HepG2 (cell line): Measurements from ENCODE around the gene ALDOA. TPM values are rescaled to one million over a fixed set of nuclear protein-coding genes. Genes with fewer than 3 reads are reported as not detected.
A peak's percentile ranks its signal among the peaks of the same experiment; 100 is the strongest.

Experiments
- ATAC-seq: fragments of 200-7000 bp; cut with Tn5 transposase; 3 replicates; pipeline ENCODE4 v1.9.1; 2020; ENCODE audit warnings: mild to moderate bottlenecking, moderate library complexity
- BruUV-seq: library from RNA; stranded (reverse); fragments of 400-500 nt; replicated peaks from 2 replicates; lab custom pipeline; 2021; lab: Mats Ljungman, UMichigan
- CTCF ChIA-PET: fragments of 300-600 bp; formaldehyde crosslinking; extraction: SDS; loops from one replicate; lab custom pipeline; 2021; ENCODE audit warnings: low total read pairs, inconsistent platforms, low intra/inter-chr PET ratio; lab: Yijun Ruan, JAX
- POLR2A ChIA-PET: fragments of 350-600 bp; sonication (Branson Sonifier 250); formaldehyde crosslinking; loops from one replicate; lab custom pipeline; 2020; ENCODE audit warnings: antibody characterized with exemption, inconsistent platforms; lab: Yijun Ruan, JAX
- DNase-seq: peaks from one replicate; pipeline ENCODE4 v3.0.0-alpha.2; 2015; ENCODE audit warnings: low spot score
- FAIRE-seq: peaks from 3 replicates; lab custom pipeline; 2011; peaks lifted over from hg19 to GRCh38; lab: Jason Lieb, UNC
- H2AFZ ChIP-seq: one replicate; pipeline ENCODE4 v1.6.1; 2011; ENCODE audit warnings: low read length, inconsistent platforms
- H3K27ac ChIP-seq: fragments of 300-600 bp; 3 replicates; pipeline ENCODE4 v1.8.0; 2011; ENCODE audit warnings: mixed run types, mild to moderate bottlenecking, mixed read lengths, low read length, inconsistent platforms; ENCODE audit not compliant: insufficient read depth; ENCODE audit errors: extremely low read length
- H3K27me3 ChIP-seq, 2 experiments: fragments of 200-600 bp in 1 of 2; 2 replicates in 1 of 2; 3 replicates in 1 of 2; pipeline versions ENCODE4 v1.6.0 to v1.8.0; 2011; ENCODE audit warnings: low read length in 2 of 2, mild to moderate bottlenecking in 2 of 2, moderate library complexity in 2 of 2, inconsistent platforms in 1 of 2; ENCODE audit not compliant: insufficient read depth in 2 of 2, control insufficient read depth in 1 of 2
- H3K36me3 ChIP-seq, 2 experiments: fragments of 200-600 bp in 1 of 2; replicated peaks in 1 of 2; 2 replicates in 1 of 2; 3 replicates in 1 of 2; pipeline versions ENCODE4 v1.5.1 to v1.8.0; 2011; ENCODE audit warnings: low read length in 2 of 2, inconsistent platforms in 1 of 2; ENCODE audit not compliant: insufficient read depth in 2 of 2, control insufficient read depth in 1 of 2
- H3K4me1 ChIP-seq: 2 replicates; pipeline ENCODE4 v1.5.1; 2012; ENCODE audit warnings: low read length, inconsistent platforms; ENCODE audit not compliant: insufficient read depth
- H3K4me2 ChIP-seq: 2 replicates; pipeline ENCODE4 v1.6.0; 2011; ENCODE audit warnings: low read depth, low read length, inconsistent platforms
- H3K4me3 ChIP-seq, 3 experiments: fragments of 200-600 bp in 1 of 3; sonication (generic), shearing (Covaris generic) in 1 of 3; replicated peaks in 1 of 3; 2 replicates each; pipeline ENCODE4 v1.5.1; 2011 to 2016; ENCODE audit warnings: low read length in 3 of 3, inconsistent platforms in 2 of 3, low read depth in 2 of 3, mild to moderate bottlenecking in 2 of 3, control low read depth in 1 of 3, mixed read lengths in 1 of 3; ENCODE audit not compliant: insufficient read depth in 1 of 3
- H3K79me2 ChIP-seq: one replicate; pipeline ENCODE4 v1.6.1; 2011; ENCODE audit warnings: low read length, inconsistent platforms; ENCODE audit not compliant: insufficient read depth
- H3K9ac ChIP-seq: 2 replicates; pipeline ENCODE4 v1.6.0; 2011; ENCODE audit warnings: mild to moderate bottlenecking, low read depth, low read length, inconsistent platforms; ENCODE audit not compliant: insufficient read depth
- H3K9me3 ChIP-seq: 2 replicates; pipeline ENCODE4 v1.5.1; 2012; ENCODE audit warnings: mild to moderate bottlenecking, low read length
- H4K20me1 ChIP-seq: 2 replicates; pipeline ENCODE4 v1.6.0; 2011; ENCODE audit warnings: inconsistent platforms, mild to moderate bottlenecking, low read length, moderate library complexity; ENCODE audit not compliant: insufficient read depth
- CHCHD3 ChIP-seq: sonication (generic); formaldehyde crosslinking; IDR thresholded peaks from 2 replicates; pipeline ENCODE4 v1.8.0; 2022; ENCODE audit warnings: mild to moderate bottlenecking, missing genetic modification reagents, moderate library complexity
- HMGXB4 ChIP-seq, 2 experiments: sonication (generic) in 1 of 2; formaldehyde crosslinking in 1 of 2; IDR thresholded peaks; 2 replicates each; pipeline versions ENCODE4 v1.4.0 to v1.6.1; 2018 to 2020; ENCODE audit warnings: missing genetic modification reagents in 2 of 2, borderline replicate concordance in 1 of 2, low read depth in 1 of 2, mild to moderate bottlenecking in 1 of 2, missing biosample characterization in 1 of 2
- HNRNPH1 ChIP-seq: fragments of 200-400 bp; formaldehyde crosslinking; optimal IDR thresholded peaks from 2 replicates; pipeline ENCODE3; 2017; ENCODE audit warnings: mild to moderate bottlenecking, low read depth, low read length
- HOXA3 ChIP-seq: sonication (generic); formaldehyde crosslinking; IDR thresholded peaks from 2 replicates; pipeline ENCODE4 v1.5.0; 2020; ENCODE audit warnings: missing genetic modification reagents
- MTERF4 ChIP-seq: sonication (generic); formaldehyde crosslinking; IDR thresholded peaks from 2 replicates; pipeline ENCODE4 v1.8.0; 2023; ENCODE audit warnings: mild to moderate bottlenecking, missing genetic modification reagents
- PAX8 ChIP-seq: sonication (generic); formaldehyde crosslinking; IDR thresholded peaks from 2 replicates; pipeline ENCODE4 v1.8.0; 2022; ENCODE audit warnings: mild to moderate bottlenecking, missing genetic modification reagents, borderline replicate concordance
- RBFOX2 ChIP-seq: fragments of 200-400 bp; formaldehyde crosslinking; IDR thresholded peaks from 2 replicates; pipeline ENCODE4 v1.6.1; 2017; ENCODE audit warnings: low read depth, mild to moderate bottlenecking, low read length
- SMAD9 ChIP-seq: sonication (generic); formaldehyde crosslinking; IDR thresholded peaks from 2 replicates; pipeline ENCODE4 v1.5.1; 2020; ENCODE audit warnings: mild to moderate bottlenecking, missing genetic modification reagents
- THAP9 ChIP-seq: sonication (generic); formaldehyde crosslinking; IDR thresholded peaks from 2 replicates; pipeline ENCODE4; 2020; ENCODE audit warnings: missing genetic modification reagents, mild to moderate bottlenecking, borderline replicate concordance
- TIGD3 ChIP-seq: sonication (generic); formaldehyde crosslinking; IDR thresholded peaks from 2 replicates; pipeline ENCODE4 v1.5.1; 2020; ENCODE audit warnings: mild to moderate bottlenecking, missing genetic modification reagents, borderline replicate concordance
- ZC3H13 ChIP-seq: sonication (generic); formaldehyde crosslinking; IDR thresholded peaks from 2 replicates; pipeline ENCODE4 v1.8.1; 2023; ENCODE audit warnings: mild to moderate bottlenecking, missing genetic modification reagents, moderate library complexity
- ZIK1 ChIP-seq: sonication (generic); formaldehyde crosslinking; IDR thresholded peaks from 2 replicates; pipeline ENCODE4 v1.5.0; 2020; ENCODE audit warnings: mild to moderate bottlenecking, low read depth, missing genetic modification reagents, borderline replicate concordance
- ZNF234 ChIP-seq: sonication (generic); formaldehyde crosslinking; conservative IDR thresholded peaks from 2 replicates; pipeline ENCODE4 v1.5.1; 2020; ENCODE audit warnings: mild to moderate bottlenecking, missing genetic modification reagents
- ZNF800 ChIP-seq: sonication (generic); formaldehyde crosslinking; IDR thresholded peaks from 2 replicates; pipeline ENCODE4 v1.4.0; 2020; ENCODE audit warnings: missing genetic modification reagents
- ZSCAN20 ChIP-seq: sonication (generic); formaldehyde crosslinking; IDR thresholded peaks from 2 replicates; pipeline ENCODE4 v1.4.0; 2020; ENCODE audit warnings: missing genetic modification reagents, mild to moderate bottlenecking, borderline replicate concordance
- in situ Hi-C: cut with HindIII; loops from 2 replicates; pipeline ENCODE4 v1.10.0; 2017; ENCODE audit warnings: low pct_unique_long_range_greater_than_20kb; ENCODE audit not compliant: extremely low pct_ligation_motif_present
- intact Hi-C: fragments of 100-400 bp; cut with micrococcal nuclease; formaldehyde crosslinking; loops from one replicate; pipeline ENCODE4 v1.10.0; 2022; ENCODE audit not compliant: unreplicated experiment
- polyA plus RNA-seq, 8 experiments: library from polyadenylated mRNA; depleted of rRNA in 3 of 8; stranded (reverse) in 7 of 8; unstranded in 1 of 8; fragments of >200 nt; fragmentation: Illumina TruSeq in 4 of 8; extraction: Trizol in 4 of 8; gene quantifications; 2 replicates each; pipeline versions ENCODE4 v1.2.1 to v1.2.3, GENCODE V29; 2011 to 2016; ENCODE audit warnings: low read depth in 4 of 8, missing spikeins in 1 of 8, mixed read lengths in 1 of 8; ENCODE audit not compliant: insufficient read depth in 1 of 8
- total RNA-seq, 5 experiments: library from RNA; depleted of rRNA; stranded (reverse); fragments of >200 nt; fragmentation: Illumina TruSeq; extraction: Trizol; gene quantifications; 2 replicates each; pipeline ENCODE4 v1.2.3, GENCODE V29; 2016; ENCODE audit warnings: low read depth in 1 of 5

ALDOA gene
- total and polyA plus RNA-seq, 2 of the 13 experiments (the other 11 are each of a cell fraction or from before 2014, with no cell fraction given) = 925 to 1,884 TPM

- ChIA-PET POLR2A (interaction anchor here (1.0 to 9.1 kb wide), 2 partner anchors 9 to 20 kb away, joined by 3 to 120 read pairs; partner anchors contain the start of gene TBX6), CTCF (no interaction called here)
- no peak for FAIRE-seq
- H3K4me1 ChIP-seq = peaks cover 64% of the 10 kb centered on the region
- DNase-seq = no peak
- in situ Hi-C loops = no loop called here
- no peak overlapping the region for H3K9ac ChIP-seq
- no TSS peak for BruUV-seq
- H3K27me3 ChIP-seq = peaks cover 0 to 2% of the 10 kb centered on the region in 2 experiments; a peak in 1 of 5 replicates
- H4K20me1 ChIP-seq = peaks cover 71% of the 10 kb centered on the region
- no peak for ATAC-seq
- peaks cover 40% of the 10 kb centered on the region for H3K79me2 ChIP-seq
- H3K4me2 ChIP-seq = no peak overlapping the region
- H3K27ac ChIP-seq = no peak overlapping the region
- no peak overlapping the region for H3K4me3 ChIP-seq
- peaks cover 35 to 57% of the 10 kb centered on the region in 2 experiments for H3K36me3 ChIP-seq
- H2AFZ ChIP-seq = no peak overlapping the region
- intact Hi-C loops = no loop called here
- H3K9me3 ChIP-seq = no peaks in the 10 kb centered on the region
- TF ChIP-seq HNRNPH1 (no peak), CHCHD3 (CRISPR knock-in tag) (no peak), ZNF234 (CRISPR knock-in tag) (no peak), SMAD9 (CRISPR knock-in tag) (no peak), THAP9 (CRISPR knock-in tag) (no peak), HMGXB4 (CRISPR knock-in tag; IDR thresholded peaks at IDR 0.05; ENCODE audit: borderline replicate concordance in 1 of 2, low read depth in 1 of 2) (no peak), HOXA3 (CRISPR knock-in tag) (no peak), ZIK1 (CRISPR knock-in tag) (no peak), PAX8 (no peak), ZSCAN20 (CRISPR knock-in tag) (no peak), TIGD3 (CRISPR knock-in tag) (no peak), MTERF4 (CRISPR knock-in tag) (no peak), RBFOX2 (peak; percentile 67), ZC3H13 (CRISPR knock-in tag) (0 out of 2 replicates have a peak, but pooled peaks have one; percentile 8), ZNF800 (no peak)
These were observed 4.9 kb downstream of the ALDOA start for GRCh38 chr16:30070490-30070889.
